ENCODE data around the gene AP3S1.

Gene AP3S1

DNA sequence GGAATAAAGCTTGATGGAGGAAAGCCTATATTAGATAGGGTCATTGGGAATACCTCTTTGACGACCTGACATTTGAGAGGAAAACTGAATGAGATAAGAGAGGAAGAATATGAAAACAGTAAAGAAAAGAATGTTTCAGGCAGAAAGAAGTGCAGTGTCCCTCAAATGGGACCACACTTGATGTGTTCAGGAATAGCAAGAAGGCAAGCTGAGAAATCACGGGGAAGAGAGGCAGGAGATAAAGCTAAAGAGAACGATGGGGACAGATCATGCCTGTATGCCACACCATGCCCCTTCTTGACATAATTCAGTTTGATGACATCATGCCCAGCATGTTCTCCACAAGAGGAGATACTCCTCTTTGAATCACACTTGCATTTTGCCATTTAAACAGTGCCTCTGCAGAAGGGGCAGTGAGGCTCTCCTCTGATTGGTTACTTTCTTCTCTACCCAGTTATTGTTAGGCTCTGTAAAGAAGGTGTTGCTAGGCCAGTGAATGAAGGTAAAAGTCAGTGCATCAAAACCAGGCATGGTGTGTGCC, 7.6 kb downstream of the AP3S1 start:
- TF ChIP-seq, protein P1, sequence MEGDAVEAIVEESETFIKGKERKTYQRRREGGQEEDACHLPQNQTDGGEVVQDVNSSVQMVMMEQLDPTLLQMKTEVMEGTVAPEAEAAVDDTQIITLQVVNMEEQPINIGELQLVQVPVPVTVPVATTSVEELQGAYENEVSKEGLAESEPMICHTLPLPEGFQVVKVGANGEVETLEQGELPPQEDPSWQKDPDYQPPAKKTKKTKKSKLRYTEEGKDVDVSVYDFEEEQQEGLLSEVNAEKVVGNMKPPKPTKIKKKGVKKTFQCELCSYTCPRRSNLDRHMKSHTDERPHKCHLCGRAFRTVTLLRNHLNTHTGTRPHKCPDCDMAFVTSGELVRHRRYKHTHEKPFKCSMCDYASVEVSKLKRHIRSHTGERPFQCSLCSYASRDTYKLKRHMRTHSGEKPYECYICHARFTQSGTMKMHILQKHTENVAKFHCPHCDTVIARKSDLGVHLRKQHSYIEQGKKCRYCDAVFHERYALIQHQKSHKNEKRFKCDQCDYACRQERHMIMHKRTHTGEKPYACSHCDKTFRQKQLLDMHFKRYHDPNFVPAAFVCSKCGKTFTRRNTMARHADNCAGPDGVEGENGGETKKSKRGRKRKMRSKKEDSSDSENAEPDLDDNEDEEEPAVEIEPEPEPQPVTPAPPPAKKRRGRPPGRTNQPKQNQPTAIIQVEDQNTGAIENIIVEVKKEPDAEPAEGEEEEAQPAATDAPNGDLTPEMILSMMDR (IDR thresholded peaks at IDR 0.05; ENCODE audit: control insufficient read depth, extremely low read depth, insufficient read depth): no peak
- no peak for DNase-seq (ENCODE audit: low read depth)
- no peak overlapping the region for H3K4me3 ChIP-seq (ENCODE audit: low read depth, low read length)

DNA sequence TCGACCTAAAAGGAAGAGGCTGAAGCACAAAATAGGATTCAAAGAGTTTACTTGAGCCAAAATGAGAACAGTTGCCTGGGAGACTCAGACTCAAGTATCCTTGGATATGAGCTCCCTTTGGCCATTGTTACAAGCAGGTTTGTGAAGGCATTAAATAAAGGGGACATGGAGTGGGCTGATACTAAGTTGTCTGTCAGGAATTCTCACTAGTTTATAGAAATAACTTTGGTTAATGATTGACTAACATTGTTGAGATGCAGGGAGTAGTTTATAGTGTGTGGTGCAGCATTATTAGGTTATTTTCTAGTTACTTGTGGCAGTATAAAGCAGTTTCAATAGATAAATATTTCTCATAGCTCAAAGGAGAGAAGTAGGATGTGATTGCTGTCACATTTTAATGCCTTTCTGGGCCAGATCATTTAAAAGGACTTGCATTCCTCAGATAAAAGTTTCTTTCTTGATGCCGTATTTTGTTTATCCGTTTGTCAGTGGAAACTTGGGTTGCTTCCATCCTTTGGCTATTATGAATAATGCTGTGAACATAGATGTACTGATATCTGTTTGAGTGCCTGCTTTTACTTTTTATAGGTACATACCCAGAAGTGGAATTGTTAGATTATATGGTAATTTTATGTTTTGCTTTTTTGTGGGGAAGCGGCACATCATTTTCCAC, 9.1 kb downstream of the AP3S1 start:
- no peak overlapping the region for H3K4me3 ChIP-seq (ENCODE audit: low read depth, low read length)
- TF ChIP-seq, protein P1 (IDR thresholded peaks at IDR 0.05; ENCODE audit: control insufficient read depth, extremely low read depth, insufficient read depth): no peak
- peak; percentile 19 for DNase-seq (ENCODE audit: low read depth)

DNA sequence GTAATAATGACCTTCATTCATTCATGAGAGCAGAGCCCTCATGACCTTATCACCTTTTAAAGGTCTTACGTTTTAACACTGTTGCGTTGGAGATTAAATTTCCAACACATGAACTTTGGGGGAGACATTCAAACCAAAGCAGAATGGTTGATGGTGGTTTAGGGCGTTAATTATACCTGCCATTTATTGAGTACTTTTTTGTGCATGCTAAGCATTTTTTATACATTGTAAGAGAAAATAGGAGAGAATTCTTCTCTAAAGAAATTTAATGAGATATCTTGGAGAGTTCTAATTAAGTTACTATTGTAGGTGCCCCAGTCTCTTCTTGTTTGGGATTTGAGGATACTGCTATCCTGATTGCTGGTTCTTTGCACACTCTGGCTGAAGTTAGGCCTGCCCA, 12.4 kb downstream of the AP3S1 start:
- TF ChIP-seq, protein P1 (IDR thresholded peaks at IDR 0.05; ENCODE audit: control insufficient read depth, extremely low read depth, insufficient read depth): no peak
- no peak for DNase-seq (ENCODE audit: low read depth)
- H3K4me3 ChIP-seq (ENCODE audit: low read depth, low read length): no peak overlapping the region

DNA sequence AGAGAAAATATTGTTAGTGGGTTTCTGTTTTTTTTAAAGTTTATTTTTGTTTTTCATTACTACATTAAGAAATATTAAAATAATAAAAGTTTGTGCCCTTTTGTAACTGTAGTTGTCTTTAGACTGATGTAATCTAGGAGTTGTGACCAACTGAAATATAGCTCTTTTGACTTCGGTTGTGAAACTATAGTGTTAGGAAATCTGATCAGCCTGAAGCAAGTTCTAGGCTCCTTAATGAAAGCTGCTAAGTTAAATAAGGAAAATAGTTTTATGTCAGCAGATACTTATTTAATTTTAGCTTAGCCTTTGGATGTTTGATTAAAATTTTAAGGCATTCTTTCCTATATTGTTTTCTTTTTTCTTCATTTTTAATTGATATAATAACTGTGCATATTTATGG, 14.2 kb downstream of the AP3S1 start:
- no peak for DNase-seq (ENCODE audit: low read depth)
- no peak overlapping the region for H3K4me3 ChIP-seq (ENCODE audit: low read depth, low read length)
- TF ChIP-seq, protein P1 (IDR thresholded peaks at IDR 0.05; ENCODE audit: control insufficient read depth, extremely low read depth, insufficient read depth): no peak

DNA sequence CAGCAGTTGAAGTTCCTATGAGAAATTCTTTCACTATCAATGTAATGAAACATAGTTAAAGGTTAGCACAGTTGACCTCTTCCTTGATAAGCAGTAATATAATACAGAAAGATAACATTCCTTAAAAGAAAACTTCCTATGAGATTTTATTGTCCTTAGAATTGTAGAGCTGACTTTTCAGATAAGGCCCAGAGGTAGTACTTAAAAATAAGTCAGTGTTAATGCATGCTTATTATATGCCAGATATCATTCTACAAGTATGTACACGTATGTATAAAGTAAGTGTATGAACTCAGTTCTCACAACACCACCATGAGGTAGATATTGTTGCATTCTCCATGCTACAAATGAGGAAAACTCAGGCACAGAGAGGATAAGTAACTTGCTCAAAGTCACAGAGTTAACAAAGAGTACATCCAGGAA, 15.3 kb downstream of the AP3S1 start:
- H3K4me3 ChIP-seq (ENCODE audit: low read depth, low read length): no peak overlapping the region
- TF ChIP-seq, protein P1 (IDR thresholded peaks at IDR 0.05; ENCODE audit: control insufficient read depth, extremely low read depth, insufficient read depth): no peak
- DNase-seq (ENCODE audit: low read depth): no peak

DNA sequence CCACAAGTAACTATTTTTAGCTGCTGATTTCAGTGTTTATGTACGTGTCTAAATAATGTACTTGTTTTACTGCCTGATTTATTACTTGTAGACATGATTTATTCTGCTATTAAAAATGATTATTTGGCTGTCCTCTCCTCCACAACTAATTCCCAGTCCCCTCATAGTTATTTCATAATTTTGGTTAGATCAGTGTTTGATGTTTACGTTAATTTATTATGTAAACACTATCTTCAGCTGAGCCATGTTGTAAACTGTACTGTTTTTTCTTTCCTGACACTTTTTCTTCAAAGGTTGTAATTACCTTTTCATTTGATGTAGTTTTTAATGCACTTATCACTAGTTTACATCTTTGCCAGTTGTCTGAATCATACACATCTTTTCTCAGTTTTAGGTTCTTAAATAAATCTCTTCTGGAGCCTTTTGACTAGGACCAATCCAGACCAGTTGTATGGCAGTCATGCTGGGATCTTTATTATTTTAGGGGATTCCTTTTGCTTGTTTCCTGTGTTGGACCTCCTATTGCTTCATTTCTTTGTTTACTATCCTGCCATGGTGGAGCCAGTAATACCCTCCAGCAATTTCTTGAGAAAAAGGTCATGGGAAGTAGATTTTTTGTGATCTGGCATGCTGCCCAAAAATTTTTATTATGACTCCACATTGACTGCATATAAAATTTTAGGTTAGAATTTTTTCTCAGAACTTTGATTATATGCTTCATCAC, 16.1 kb downstream of the AP3S1 start:
- TF ChIP-seq, protein P1 (IDR thresholded peaks at IDR 0.05; ENCODE audit: control insufficient read depth, extremely low read depth, insufficient read depth): no peak
- no peak overlapping the region for H3K4me3 ChIP-seq (ENCODE audit: low read depth, low read length)
- DNase-seq (ENCODE audit: low read depth): peak; percentile 14
